Measurements from ENCODE around the gene DCLK3.

- TF ChIP-seq CTCF (IDR thresholded peaks at IDR 0.05; ENCODE audit: low read length) (no peak), EZH2phosphoT487 (IDR thresholded peaks at IDR 0.05; ENCODE audit: low read length) (no peak), EZH2 (optimal IDR thresholded peaks at IDR 0.05; ENCODE audit: low read depth, low read length) (no peak)
These were observed 82.5 kb downstream of the DCLK3 start for GRCh38 chr3:36681867-36682266.

All from MM.1S (cell line).